Activated CD8-positive, alpha-beta memory T cell treated with anti-CD3 and anti-CD28 coated beads for 4 hours (primary cell): Measurements from ENCODE around the gene SLMAP.
"Not testable (repeated sequence)": the region's sequence is repeated elsewhere in the genome, so short reads cannot be mapped to it uniquely, and the experiment has no call there.

ENCODE experiments used
- DNase-seq, 2 donors: peaks; one replicate each; pipeline ENCODE4 v3.0.0-alpha.2; 2020; ENCODE audit warnings: low read depth in 2 of 2

Gene SLMAP

DNA sequence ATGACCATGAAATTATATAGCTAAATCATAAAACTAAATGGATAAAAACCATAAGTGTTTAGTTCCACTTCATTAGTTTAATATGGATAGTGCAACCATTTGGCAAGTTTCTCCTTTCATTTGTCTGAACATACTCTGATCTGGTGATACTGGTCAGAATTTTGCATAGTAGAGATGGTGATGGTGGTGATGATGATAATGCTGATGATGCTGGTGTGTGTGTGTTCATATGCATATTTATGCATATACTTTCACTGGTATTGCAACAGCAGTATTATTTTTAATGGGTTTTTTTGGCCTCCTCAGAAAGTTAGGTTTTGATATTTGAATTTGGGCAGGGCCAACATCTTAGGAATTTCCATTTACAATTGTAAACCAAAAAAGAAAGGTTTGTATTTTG lies 76.4 kb downstream of the SLMAP start:
- no peak for DNase-seq

DNA sequence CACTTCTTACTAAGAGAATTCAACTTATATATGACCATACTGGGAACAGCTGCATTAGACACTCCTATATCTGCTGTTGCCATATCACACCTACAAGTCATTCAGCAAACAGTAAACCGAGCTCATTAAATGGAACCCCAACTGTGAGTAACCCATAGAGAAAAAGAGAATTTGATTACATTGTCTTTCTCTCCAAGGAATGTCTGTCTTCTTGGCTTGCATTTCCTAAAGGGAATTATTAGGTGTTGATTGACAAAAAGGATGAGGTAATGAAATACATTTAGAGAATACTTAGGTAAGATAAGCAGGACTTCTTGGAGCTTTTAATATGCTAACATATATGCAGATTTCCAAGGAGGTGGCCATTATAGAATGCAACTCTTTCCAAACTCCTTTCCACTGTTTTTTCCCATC lies 76.8 kb downstream of the SLMAP start:
- no peak for DNase-seq

DNA sequence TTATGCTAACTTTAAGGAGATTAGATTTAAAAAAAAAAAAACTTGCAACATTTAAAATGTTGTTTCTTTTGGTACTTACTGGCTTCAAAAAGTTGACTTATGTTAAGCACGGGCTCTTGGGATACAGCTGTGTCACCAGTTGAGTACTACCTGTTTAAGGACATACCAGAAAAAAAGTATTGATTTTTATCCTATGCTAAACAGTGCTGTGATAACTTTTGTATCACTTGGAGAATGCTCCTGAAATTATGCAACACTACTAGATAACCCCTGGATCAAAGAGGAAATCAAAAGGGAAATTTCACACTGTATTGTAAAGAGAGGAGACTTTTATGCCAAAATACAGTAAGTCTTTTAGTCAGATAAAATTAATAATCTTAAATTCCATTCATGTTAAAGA lies 77.7 kb downstream of the SLMAP start:
- no peak for DNase-seq

DNA sequence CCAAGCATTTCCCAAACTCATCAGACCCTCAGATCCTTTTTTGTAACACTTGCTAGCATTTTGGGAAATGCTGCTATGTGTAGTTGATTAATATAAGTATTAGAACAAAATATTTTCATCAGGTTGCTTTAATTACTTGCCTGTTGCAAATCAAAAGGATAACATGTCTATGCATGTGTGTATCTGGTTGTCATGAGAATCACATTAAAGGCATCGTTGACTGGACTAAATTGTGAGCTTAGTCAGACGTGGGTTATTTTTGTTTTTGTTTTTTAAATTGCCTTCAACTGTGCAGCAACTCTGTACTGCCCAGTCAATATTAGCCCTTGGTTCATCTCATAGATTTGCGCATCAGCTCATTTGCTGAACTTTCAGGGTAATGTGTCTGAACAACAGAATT lies 81.6 kb downstream of the SLMAP start:
- DNase-seq, result no peak

DNA sequence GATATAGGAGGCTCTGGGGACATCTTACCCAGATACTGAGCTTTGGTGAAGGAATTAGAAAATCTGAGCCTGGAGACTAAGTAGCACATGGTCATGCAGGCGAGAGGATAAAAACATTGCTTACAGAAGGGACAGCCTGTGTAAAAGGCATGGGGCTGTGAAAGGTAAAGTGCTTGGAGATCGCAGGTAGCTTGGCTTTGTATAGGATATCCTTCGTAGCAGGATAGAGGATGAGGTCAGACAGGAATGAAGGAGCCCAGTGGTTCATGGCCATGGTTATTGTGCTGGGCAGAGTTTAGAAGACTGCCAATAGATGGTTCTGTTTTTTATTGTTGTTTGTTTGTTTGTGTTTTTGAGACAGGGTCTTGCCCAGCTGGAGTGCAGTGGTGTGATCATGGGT lies 82.5 kb downstream of the SLMAP start:
- DNase-seq, result no peak

DNA sequence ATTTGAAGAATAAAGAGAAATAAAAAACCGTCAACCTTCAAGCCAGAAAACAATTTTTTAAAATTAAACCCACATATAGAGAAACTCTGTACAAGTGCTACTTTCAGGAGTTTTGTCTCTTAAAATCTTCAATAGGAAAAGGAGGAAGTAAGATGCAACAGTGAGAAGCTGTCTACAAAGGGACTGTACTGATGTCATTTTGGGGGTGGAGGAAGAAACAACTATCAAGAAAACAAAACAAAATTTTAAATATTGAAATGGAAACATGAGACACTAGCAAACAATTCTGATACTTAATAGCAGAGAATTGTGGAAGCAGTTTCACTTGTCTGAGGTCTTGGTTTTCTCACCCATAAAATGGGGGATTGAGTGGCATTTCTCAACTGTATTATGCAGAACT lies 84.4 kb downstream of the SLMAP start:
- DNase-seq, result no peak

DNA sequence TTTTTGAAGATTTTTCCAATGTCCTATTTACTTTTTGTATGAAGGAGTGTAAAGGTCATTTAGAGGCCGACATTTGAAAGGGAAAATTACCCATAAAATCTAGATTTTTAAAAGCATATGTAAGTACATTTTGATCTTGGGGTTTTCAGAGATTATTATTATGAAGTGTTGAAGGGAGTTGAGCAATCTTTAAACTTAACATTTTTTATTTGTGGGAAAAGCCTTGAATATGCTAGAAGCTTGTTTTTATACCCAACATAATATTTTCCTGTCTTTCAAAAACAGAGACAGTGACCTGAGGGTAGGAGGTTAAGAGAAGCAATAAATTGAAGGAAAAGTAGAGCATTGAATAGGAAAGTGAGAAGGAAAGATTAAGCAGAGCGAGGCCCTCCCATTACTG lies 85.7 kb downstream of the SLMAP start:
- no peak for DNase-seq

DNA sequence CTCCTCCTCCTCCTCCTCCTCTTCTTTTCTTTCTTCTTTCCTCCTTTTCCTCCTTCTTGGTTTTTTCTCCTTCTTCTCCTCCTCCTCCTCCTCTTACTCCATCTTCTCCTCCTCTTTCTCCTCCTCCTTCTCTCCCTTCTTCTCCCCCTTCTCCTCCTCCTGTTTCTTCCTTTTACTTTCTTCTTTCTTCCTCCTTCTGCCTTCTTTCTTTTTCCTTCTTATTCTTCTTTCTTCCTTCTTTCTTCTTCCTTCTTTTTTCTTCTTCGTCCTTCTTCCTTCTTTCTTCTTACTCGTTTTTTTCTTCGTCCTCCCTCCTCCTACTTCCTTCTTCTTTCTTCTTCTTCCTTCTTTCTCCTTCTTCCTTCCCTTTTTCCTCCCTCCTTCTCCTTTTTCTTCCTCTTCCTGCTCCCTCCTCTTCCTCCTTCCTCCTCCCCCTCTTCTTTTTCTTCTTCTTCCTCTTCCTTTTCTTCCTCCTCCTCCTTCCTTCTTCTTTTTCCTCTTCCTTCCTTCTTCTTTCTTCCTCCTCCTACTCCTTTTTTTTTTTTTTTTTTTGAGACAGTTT lies 92.1 kb downstream of the SLMAP start:
- no peak for DNase-seq

DNA sequence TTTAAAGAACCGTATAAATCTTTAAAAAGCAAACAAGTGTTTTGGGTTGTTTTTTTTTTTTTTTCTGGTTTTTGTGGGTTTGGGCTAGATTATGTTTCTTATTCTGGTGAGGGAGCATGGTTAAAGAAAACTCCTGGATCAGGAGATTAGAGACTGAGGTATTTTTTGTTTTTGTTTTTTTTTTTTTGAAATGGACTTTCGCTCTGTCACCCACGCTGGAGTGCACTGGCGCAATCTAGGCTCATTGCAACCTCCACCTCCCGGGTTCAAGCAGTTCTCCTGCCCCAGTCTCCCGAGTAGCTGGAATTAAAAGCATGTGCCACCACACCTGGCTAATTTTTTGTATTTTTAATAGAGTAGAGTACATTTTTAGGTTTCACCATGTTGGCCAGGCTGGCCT lies 95.2 kb downstream of the SLMAP start:
- DNase-seq, result no peak

DNA sequence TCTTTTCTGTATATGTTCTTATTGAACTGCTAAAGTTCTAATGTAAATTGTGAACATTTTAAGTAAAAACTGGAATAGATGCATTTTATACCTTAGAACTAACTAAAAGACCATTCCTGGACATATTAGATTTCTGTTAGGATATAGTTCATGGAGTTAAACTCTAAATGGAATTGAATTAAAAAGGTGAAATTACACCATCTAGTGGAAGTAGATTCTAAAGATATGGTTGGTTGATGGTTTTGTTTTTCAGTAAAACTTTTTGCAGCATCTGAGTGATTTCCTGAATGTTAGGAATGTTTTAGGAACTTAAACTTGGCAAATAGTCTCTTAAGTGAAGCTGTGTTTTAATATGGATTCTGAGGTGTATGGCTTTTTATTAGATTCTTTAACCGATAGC lies 96.8 kb downstream of the SLMAP start:
- no peak for DNase-seq

DNA sequence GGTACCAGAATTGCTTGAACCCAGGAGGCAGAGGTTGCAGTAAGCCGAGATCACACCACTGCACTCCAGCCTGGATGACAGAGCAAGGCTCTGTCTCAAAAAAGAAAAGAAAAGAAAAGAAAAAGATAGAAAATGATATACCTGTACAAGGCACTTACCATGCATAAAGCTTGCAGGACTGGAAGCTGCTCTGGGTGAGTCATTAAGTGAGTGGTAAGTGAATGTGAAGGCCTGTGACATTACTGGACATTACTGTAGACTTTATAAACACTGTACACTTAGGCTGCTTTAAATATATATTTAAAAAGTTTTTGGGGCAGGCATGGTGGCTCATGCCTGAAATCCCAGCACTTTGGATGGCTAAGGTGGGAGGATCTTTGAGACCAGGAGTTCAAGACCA lies 99.2 kb downstream of the SLMAP start:
- no peak for DNase-seq

DNA sequence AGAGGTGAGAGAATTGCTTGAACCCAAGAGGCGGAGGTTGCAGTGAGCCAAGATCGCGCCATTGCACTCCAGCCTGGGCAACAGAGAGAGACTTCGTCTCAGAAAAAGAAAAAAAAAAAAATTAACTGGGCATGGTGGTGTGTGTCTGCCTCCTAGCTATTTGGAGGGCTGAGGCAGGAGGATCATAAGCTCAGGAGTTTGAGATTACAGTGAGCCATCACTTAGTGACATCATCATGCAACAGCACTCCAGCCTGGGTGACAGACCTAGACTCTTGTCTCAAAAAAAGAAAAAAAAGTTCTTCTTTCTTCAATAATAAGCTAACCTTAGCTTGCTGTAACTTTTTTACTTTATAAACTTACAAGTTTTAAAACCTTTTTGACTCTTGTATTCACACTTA lies 99.8 kb downstream of the SLMAP start:
- DNase-seq, result no peak

DNA sequence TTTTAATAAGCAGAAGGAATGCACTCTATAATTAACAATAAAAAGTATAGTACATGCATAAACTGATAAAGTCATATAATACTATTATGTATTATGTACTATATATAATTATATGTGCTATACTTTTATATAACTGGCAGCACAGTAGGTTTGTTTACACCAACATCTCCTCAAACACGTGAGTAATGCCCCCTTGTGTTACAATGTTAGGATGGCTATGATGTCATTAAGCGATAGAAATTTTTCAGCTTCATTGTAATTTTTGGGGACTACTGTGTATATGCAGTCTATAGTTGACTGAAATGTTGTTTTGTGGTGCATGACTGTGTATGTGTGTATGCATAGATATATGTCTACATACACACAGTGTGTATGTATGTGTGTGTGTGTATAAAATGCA lies 100.6 kb downstream of the SLMAP start:
- DNase-seq, result no peak

DNA sequence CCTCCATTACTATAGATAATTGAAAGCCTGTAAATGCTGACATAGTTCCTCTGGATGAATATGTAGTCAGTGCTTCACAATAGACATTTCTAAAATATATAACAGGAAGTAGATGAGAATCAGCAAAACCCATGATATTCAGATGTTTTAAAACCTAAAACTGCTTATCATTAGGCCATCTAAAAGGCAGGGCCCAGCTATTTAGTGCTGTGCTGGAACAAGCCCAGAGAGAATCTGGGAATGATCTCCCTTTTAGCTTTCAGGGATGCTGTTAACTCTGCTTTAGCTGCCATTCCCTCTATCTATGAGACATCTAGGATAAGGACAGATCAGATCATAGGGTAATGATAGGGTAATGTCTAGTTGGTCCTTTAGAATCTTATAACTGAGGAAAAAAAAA lies 106.8 kb downstream of the SLMAP start:
- no peak for DNase-seq

DNA sequence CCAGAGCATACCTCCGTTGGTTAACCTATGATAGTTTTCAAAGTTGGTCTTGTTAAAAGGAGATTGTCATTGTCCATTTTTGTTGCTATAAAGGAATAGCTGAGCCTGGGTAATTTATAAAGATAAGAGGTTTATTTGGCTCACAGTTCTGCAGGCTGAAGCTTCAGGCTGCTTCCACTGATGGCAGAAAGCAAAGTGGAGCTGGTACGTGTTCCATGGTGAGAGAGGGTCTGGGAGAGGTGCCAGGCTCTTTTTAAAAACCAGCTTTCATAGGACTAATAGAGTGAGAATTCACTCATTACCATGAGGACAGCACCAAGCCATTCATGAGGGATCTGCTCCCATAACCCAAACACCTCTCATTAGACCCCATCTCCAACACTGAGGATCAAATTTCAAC lies 107.3 kb downstream of the SLMAP start:
- DNase-seq, result no peak

DNA sequence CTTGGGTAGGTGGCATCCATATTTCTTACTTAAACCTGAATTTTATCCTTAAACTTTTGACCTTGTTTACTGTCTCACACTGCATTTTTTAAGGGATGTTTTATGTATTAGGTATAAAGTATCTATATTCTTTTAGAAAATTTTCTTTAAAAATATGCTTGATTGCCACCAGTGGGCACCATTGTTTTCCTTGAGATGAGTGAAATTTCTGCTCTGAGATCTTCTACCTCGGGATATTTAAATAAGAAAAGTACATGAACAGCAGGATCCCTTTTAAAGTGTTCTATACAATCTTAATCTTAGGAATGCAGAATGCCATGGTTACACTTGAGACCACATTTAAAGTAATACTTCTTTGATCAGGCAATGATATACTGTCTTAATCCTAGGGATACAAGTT lies 108.7 kb downstream of the SLMAP start:
- DNase-seq, result no peak

DNA sequence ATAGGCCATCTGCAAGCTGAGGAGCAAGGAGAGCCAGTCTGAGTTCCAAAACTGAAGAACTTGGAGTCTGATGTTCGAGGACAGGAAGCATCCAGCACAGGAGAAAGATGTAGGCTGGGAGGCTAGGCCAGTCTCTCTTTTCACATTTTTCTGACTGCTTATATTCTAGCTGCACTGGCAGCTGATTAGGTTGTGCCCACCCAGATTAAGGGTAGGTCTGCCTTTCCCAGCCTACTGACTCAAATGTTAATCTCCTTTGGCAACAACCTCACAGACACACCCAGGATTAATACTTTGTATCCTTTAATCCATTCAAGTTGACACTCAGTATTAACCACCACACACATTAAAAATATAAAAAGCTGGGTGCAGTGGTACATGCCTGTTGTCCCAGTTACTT lies 113.0 kb downstream of the SLMAP start:
- DNase-seq, result not testable (repeated sequence)

DNA sequence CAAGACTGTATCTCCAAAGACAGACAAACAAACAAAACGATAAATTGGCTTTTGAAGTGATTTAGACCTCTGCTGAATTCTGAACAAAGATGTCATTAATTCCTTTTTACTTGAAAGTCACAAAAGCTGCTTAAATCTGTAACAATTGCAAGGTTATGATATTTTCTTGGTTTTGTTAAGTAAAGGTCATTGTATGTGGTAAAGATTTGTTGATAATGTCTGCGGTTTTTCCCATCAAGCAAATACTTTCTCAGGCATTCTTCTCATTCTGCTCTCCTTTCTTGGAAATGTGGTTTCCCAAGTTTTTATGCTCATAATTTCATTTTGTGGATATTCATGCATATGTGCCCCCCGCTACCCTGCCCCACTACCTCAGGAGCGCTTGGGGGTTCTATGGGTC lies 116.5 kb downstream of the SLMAP start:
- DNase-seq, result no peak

DNA sequence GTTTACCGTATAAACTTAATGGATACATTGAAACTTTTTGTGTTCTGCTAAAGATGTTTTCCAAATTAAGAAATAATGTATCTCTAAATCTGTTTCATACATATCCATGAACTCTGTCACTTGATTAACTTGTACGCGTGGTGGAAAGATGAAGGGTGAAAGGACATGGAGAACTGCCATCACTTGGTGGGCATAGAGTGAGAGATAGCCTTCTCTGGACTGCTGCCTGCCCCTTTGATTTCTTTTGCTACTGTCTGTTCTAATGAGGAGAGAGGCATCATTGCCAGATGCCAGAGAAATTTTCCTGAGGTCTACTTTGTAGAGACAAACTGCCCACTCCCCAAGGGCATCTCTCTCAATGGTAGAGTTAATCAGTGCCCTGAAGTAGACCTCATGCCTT lies 120.5 kb downstream of the SLMAP start:
- DNase-seq, result no peak

DNA sequence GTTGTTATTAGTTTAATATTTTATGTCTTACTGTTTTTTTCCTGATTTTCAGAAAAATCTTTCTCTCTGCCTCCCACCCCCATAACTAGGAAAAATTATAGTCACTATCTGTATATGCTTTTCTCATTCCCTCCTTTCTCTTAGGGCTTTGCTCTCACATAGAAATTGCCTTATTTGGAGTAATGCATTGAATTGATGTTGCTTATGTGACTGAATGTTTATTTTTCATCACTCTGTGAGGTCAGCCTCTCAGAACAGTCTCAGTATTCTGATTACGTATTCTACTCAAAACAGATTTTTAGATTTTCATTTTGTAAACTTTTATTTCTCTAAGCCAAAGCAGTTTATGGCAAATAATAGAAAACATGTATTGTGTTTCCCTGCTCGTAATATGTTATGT lies 121.0 kb downstream of the SLMAP start:
- DNase-seq, result no peak

DNA sequence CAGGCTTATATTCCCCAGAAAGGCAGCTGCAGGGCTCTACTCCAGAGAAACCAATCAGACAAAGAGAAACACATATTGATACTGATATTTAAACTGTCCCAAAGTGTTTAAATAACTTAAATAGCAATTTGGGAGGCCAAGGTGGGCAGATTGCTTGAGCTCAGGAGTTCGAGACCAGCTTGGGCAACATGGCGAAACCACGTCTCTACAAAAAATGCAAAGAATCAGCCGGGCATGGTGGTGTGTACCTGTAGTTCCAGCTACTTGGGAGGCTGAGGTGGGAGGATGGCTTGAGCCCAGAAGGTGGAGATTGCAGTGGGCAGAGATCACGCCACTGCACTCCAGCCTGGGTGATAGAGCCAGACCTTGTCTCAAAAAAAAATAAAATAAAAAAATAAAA lies 128.3 kb downstream of the SLMAP start:
- DNase-seq, result not testable (repeated sequence)

DNA sequence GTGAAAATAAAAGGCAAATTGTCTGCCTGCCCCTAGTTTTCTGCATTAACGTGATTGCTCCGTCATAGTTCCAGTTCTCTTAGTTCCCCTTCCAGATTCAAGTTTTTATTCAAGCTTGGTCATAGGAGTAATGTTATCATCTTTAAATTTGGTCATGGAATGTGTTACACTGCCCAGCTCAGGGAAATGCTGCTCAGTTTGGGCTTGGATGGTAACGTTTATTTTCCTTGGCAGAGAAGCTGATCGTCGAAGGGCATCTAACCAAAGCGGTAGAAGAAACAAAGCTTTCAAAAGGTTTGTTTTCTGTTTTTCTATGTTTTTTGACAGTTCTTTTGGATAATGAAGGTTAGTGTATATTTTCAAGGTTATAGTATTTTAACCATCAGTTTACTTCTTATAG lies 133.7 kb downstream of the SLMAP start:
- DNase-seq, result no peak

DNA sequence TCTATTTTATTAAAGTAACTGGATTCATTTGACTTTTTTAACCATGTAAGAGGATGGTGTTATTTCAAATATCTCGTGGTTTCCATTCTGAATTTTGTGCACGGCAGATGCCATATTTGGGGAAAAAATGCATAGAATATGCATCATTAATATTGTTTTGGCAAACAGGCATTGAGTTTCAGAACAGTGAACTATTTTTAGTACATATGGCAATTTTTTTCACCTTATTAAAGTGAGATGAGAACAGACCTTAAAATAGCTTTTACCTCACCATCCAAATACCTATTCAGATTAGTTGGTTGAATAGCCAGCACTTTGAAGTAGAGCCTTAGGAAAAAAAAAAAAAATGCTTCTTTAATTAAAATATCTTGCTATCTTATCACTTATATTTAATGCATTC lies 134.8 kb downstream of the SLMAP start:
- no peak for DNase-seq

DNA sequence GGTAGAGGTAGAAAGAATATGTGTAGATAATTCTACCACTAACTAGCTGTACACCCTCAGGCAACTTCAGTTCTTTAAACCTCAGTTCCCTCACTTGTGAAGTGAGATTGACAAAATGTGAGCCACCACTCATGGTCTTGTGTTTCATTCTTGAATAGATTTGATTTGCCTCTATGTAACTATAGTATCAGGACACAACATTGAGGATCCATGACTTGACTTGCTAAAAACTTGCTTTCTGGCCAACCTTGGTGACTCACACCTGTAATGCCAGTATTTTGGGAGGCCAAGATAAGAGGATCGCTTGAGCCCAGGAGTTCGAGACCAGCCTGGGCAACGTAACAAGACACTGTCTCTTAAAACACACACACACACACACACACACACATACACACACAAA lies 136.3 kb downstream of the SLMAP start:
- DNase-seq, result no peak

DNA sequence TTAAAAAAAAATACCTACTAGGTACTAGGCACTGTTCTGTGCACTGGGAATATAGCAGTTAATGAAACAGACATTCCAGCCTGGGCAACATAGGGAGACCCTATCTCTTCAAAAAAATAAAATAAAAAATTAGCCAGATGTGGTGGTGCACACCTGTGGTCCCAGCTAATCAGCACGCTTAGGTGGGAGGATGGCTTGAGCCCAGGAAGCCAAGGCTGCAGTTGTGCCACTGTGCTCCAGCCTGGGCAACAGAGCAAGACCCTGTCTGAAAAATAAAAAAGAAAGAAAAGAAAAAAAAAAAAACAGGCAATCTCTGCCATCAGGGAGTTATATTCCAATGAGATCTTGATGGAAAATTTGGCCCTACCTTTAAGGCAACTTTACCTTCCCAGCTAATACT lies 137.0 kb downstream of the SLMAP start:
- DNase-seq, result no peak
